Esophagus muscularis mucosa (tissue), 3 donors: ENCODE results near the gene PACRG.

Experiments
- CTCF ChIP-seq, 3 experiments: fragments of 200-600 bp in 2 of 3; fragments of 450-650 bp in 1 of 3; sonication (generic) in 2 of 3; IDR thresholded peaks; one replicate each; pipeline ENCODE4 v1.5.1; 2017 to 2019; ENCODE audit warnings: antibody characterized with exemption in 3 of 3, mild to moderate bottlenecking in 2 of 3, moderate library complexity in 1 of 3
- POLR2A ChIP-seq: fragments of 450-650 bp; IDR thresholded peaks from one replicate; pipeline ENCODE4 v1.6.1; 2017; ENCODE audit warnings: antibody characterized with exemption, moderate library complexity, mild to moderate bottlenecking, low read depth
- POLR2AphosphoS5 ChIP-seq, 2 donors: sonication (generic); formaldehyde crosslinking; IDR thresholded peaks; one replicate each; pipeline ENCODE4 v1.6.1; 2017; ENCODE audit warnings: antibody characterized with exemption in 2 of 2

GRCh38 chr6:162704001-162704400 lies 23.8 kb upstream of the PACRG start:
- TF ChIP-seq POLR2A (no peak), CTCF (IDR thresholded peaks at IDR 0.05) (no peak), POLR2AphosphoS5 (IDR thresholded peaks at IDR 0.05) (no peak)
